Neural cell (in vitro differentiated cells): ENCODE data around the gene GRIN3A. TPM values are rescaled to one million over a fixed set of nuclear protein-coding genes. Genes with fewer than 3 reads are reported as not detected.

Source experiments
- H2AFZ ChIP-seq: fragments of 200-600, 300-800 bp; sonication (generic), shearing (Covaris generic); 2 replicates; pipeline ENCODE4 v1.6.0; 2014; ENCODE audit warnings: low read depth, mild to moderate bottlenecking, antibody characterized with exemption, low read length, moderate library complexity
- H3F3A ChIP-seq: fragments of 200-600 bp; shearing (Covaris generic); 2 replicates; pipeline ENCODE4 v1.6.1; 2016; ENCODE audit warnings: mild to moderate bottlenecking, moderate library complexity, mixed read lengths, antibody characterized with exemption, low read length; ENCODE audit not compliant: insufficient read depth, poor library complexity, severe bottlenecking
- H3K27ac ChIP-seq: fragments of 200-600, 300-800 bp; sonication (generic), shearing (Covaris generic); 2 replicates; pipeline ENCODE4 v1.5.1; 2014; ENCODE audit warnings: mild to moderate bottlenecking, low read length, moderate library complexity
- H3K27me3 ChIP-seq: fragments of 300-800, 200-600 bp; sonication (generic), shearing (Covaris generic); 2 replicates; pipeline ENCODE4 v1.6.0; 2014; ENCODE audit warnings: mild to moderate bottlenecking, low read depth, low read length, moderate library complexity; ENCODE audit not compliant: insufficient read depth
- H3K36me3 ChIP-seq: fragments of 300-800, 200-600 bp; sonication (generic), shearing (Covaris generic); 2 replicates; pipeline ENCODE4 v1.5.1; 2014; ENCODE audit warnings: mild to moderate bottlenecking, antibody characterized with exemption, low read length, moderate library complexity; ENCODE audit not compliant: insufficient read depth
- H3K4me2 ChIP-seq: fragments of 300-800, 200-600 bp; sonication (generic), shearing (Covaris generic); 2 replicates; pipeline ENCODE4 v1.6.0; 2014; ENCODE audit warnings: mild to moderate bottlenecking, low read length
- H3K4me3 ChIP-seq: fragments of 300-800, 200-600 bp; sonication (generic), shearing (Covaris generic); 2 replicates; pipeline ENCODE4 v1.5.1; 2014; ENCODE audit warnings: mild to moderate bottlenecking, low read length, moderate library complexity
- H3K79me2 ChIP-seq: fragments of 200-600 bp; shearing (Covaris generic); replicated peaks from 2 replicates; pipeline ENCODE4 v1.6.0; 2014; ENCODE audit warnings: mild to moderate bottlenecking, low read length, moderate library complexity; ENCODE audit not compliant: insufficient read depth
- H3K9ac ChIP-seq: fragments of 300-800, 200-600 bp; sonication (generic), shearing (Covaris generic); 2 replicates; pipeline ENCODE4 v1.6.1; 2016; ENCODE audit warnings: mild to moderate bottlenecking, low read length, mixed read lengths
- H3K9me2 ChIP-seq: fragments of 200-600 bp; shearing (Covaris generic); 2 replicates; pipeline ENCODE4 v1.6.1; 2016; ENCODE audit warnings: mild to moderate bottlenecking, low read length, mixed read lengths; ENCODE audit not compliant: insufficient read depth
- H3K9me3 ChIP-seq: fragments of 200-600, 300-800 bp; sonication (generic), shearing (Covaris generic); 2 replicates; pipeline ENCODE4 v1.6.1; 2016; ENCODE audit warnings: mild to moderate bottlenecking, mixed run types, low read length, moderate library complexity, mixed read lengths
- H4K20me1 ChIP-seq: fragments of 200-600 bp; shearing (Covaris generic); 2 replicates; pipeline ENCODE4 v1.6.1; 2016; ENCODE audit warnings: mild to moderate bottlenecking, mixed run types; ENCODE audit not compliant: insufficient read depth
- EP300 ChIP-seq: fragments of 450-650 bp; conservative IDR thresholded peaks from 2 replicates; pipeline ENCODE4 v1.6.1; 2014; ENCODE audit warnings: antibody characterized with exemption, mild to moderate bottlenecking, moderate library complexity; ENCODE audit not compliant: poor library complexity, severe bottlenecking
- EZH2 ChIP-seq: fragments of 200-600, 300-800 bp; shearing (Covaris generic), sonication (generic); IDR thresholded peaks from 2 replicates; pipeline ENCODE4 v1.6.1; 2014; ENCODE audit warnings: antibody characterized with exemption, low read length, borderline replicate concordance, mild to moderate bottlenecking; ENCODE audit not compliant: insufficient read depth, poor library complexity, severe bottlenecking
- MXI1 ChIP-seq: fragments of 450-650 bp; conservative IDR thresholded peaks from 2 replicates; pipeline ENCODE4 v1.6.1; 2014; ENCODE audit warnings: antibody characterized with exemption, mild to moderate bottlenecking; ENCODE audit not compliant: poor library complexity, severe bottlenecking
- POLR2AphosphoS5 ChIP-seq: IDR thresholded peaks from 2 replicates; pipeline ENCODE4 v1.6.1; 2012
- RAD21 ChIP-seq: fragments of 450-650 bp; conservative IDR thresholded peaks from 2 replicates; pipeline ENCODE4 v1.6.1; 2014; ENCODE audit warnings: antibody characterized with exemption, mild to moderate bottlenecking, moderate library complexity
- SMC3 ChIP-seq: fragments of 450-650 bp; conservative IDR thresholded peaks from 2 replicates; pipeline ENCODE4 v1.6.1; 2014; ENCODE audit warnings: antibody characterized with exemption, mild to moderate bottlenecking, moderate library complexity; ENCODE audit not compliant: poor library complexity
- TAF1 ChIP-seq: IDR thresholded peaks from 2 replicates; pipeline ENCODE4 v1.6.1; 2012; ENCODE audit warnings: low read depth
- polyA plus RNA-seq: library from polyadenylated mRNA; depleted of rRNA; stranded (reverse); fragments of >200 nt; gene quantifications from 2 replicates; pipeline ENCODE4 v1.2.3, GENCODE V29; 2014
- TF ChIP-seq, protein P1 (sequence below): IDR thresholded peaks from 2 replicates; pipeline ENCODE4 v1.6.1; 2012; ENCODE audit warnings: borderline replicate concordance
- TF ChIP-seq, protein P2 (sequence below): fragments of 450-650 bp; IDR thresholded peaks from 2 replicates; pipeline ENCODE4 v1.5.1; 2014; ENCODE audit warnings: antibody characterized with exemption, mild to moderate bottlenecking, moderate library complexity; ENCODE audit not compliant: poor library complexity, severe bottlenecking

GRIN3A gene
- polyA plus RNA-seq, 1 donor from 2014 or later: 0.59 TPM

DNA sequence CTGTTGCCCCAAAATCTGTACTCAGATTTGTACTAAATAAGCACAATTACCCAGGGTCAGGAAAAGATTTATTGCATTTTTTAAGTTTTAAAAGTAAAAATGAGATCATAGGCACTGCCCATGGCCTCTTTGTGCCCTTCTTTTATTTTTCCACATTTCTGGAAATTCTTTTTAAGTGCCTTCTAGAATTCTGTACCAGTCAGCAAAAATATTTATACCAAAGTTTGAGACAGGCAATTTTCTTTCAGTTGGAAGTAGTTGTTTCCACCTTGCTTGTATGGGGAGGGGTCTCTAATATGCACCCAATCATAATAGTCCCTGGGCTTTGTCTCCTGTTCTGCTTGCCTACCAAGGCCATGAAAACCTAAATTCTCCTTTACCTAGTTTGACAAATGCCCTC is 210.4 kb downstream of the GRIN3A start:
- Histone ChIP-seq H3K27me3 (no peaks in the 10 kb centered on the region), H3K79me2 (no peaks in the 10 kb centered on the region), H2AFZ (no peak overlapping the region), H3K27ac (no peak overlapping the region), H3K4me2 (no peak overlapping the region), H4K20me1 (no peaks in the 10 kb centered on the region), H3K9ac (no peak overlapping the region), H3K9me3 (no peaks in the 10 kb centered on the region), H3F3A (no peaks in the 10 kb centered on the region), H3K9me2 (no peaks in the 10 kb centered on the region), H3K4me3 (no peak overlapping the region), H3K36me3 (no peaks in the 10 kb centered on the region)
- TF ChIP-seq SMC3: no peak

DNA sequence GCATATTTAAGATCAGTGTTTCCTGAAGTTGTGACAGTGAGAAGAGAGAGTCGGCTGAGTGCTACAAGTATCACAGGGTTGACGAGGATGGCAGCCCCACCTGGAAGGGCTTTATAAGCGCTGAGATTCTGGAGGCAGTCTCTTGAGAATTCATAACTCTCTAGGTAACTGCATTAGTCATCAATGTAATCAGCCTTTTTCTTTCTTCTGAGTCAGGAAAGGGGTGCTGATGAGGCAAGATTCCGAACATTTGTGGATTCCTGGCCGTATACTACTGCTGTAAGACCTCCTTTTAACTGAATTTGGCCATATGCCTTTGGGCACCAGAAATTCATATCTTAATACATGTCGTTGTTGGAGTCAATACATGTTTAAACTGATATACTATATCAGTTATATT is 211.4 kb downstream of the GRIN3A start:
- H2AFZ ChIP-seq: no peak overlapping the region
- H3F3A ChIP-seq: no peaks in the 10 kb centered on the region
- TF ChIP-seq MXI1: no peak
- TF ChIP-seq TAF1: no peak
- TF ChIP-seq, protein P1, sequence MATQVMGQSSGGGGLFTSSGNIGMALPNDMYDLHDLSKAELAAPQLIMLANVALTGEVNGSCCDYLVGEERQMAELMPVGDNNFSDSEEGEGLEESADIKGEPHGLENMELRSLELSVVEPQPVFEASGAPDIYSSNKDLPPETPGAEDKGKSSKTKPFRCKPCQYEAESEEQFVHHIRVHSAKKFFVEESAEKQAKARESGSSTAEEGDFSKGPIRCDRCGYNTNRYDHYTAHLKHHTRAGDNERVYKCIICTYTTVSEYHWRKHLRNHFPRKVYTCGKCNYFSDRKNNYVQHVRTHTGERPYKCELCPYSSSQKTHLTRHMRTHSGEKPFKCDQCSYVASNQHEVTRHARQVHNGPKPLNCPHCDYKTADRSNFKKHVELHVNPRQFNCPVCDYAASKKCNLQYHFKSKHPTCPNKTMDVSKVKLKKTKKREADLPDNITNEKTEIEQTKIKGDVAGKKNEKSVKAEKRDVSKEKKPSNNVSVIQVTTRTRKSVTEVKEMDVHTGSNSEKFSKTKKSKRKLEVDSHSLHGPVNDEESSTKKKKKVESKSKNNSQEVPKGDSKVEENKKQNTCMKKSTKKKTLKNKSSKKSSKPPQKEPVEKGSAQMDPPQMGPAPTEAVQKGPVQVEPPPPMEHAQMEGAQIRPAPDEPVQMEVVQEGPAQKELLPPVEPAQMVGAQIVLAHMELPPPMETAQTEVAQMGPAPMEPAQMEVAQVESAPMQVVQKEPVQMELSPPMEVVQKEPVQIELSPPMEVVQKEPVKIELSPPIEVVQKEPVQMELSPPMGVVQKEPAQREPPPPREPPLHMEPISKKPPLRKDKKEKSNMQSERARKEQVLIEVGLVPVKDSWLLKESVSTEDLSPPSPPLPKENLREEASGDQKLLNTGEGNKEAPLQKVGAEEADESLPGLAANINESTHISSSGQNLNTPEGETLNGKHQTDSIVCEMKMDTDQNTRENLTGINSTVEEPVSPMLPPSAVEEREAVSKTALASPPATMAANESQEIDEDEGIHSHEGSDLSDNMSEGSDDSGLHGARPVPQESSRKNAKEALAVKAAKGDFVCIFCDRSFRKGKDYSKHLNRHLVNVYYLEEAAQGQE: no peak
- TF ChIP-seq RAD21: no peak
- TF ChIP-seq, protein P2, sequence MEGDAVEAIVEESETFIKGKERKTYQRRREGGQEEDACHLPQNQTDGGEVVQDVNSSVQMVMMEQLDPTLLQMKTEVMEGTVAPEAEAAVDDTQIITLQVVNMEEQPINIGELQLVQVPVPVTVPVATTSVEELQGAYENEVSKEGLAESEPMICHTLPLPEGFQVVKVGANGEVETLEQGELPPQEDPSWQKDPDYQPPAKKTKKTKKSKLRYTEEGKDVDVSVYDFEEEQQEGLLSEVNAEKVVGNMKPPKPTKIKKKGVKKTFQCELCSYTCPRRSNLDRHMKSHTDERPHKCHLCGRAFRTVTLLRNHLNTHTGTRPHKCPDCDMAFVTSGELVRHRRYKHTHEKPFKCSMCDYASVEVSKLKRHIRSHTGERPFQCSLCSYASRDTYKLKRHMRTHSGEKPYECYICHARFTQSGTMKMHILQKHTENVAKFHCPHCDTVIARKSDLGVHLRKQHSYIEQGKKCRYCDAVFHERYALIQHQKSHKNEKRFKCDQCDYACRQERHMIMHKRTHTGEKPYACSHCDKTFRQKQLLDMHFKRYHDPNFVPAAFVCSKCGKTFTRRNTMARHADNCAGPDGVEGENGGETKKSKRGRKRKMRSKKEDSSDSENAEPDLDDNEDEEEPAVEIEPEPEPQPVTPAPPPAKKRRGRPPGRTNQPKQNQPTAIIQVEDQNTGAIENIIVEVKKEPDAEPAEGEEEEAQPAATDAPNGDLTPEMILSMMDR: no peak
- TF ChIP-seq SMC3: no peak
- no peak for TF ChIP-seq EP300
- no peak for TF ChIP-seq POLR2AphosphoS5
- no peak for TF ChIP-seq EZH2
- H3K27me3 ChIP-seq: no peaks in the 10 kb centered on the region
- H3K9ac ChIP-seq: no peak overlapping the region
- H3K27ac ChIP-seq: no peak overlapping the region
- no peaks in the 10 kb centered on the region for H3K36me3 ChIP-seq
- H3K79me2 ChIP-seq: no peaks in the 10 kb centered on the region
- H3K9me3 ChIP-seq: no peaks in the 10 kb centered on the region
- H4K20me1 ChIP-seq: no peaks in the 10 kb centered on the region
- H3K4me3 ChIP-seq: no peak overlapping the region
- no peaks in the 10 kb centered on the region for H3K9me2 ChIP-seq
- no peak overlapping the region for H3K4me2 ChIP-seq

DNA sequence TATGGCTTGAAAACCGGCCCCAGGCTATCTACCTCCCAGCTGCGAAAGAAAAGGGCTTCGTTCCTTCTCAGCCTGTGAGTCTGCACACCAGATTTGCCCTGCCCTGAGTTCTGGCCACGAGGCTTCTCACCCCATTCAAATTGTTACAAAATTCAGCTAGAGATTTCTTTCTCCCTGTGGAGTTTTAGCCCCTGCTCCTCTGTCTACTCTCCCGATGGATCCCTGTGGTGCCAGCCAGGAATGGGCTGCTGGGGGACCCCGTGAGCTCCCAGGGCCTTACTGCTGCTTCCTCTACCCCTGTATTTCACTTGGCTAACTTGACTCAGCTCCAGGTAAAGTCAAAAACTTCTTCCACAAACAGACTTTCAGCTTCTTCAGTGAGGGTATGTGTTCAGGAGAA is 214.1 kb downstream of the GRIN3A start:
- no peaks in the 10 kb centered on the region for H3K27me3 ChIP-seq
- no peaks in the 10 kb centered on the region for H3K36me3 ChIP-seq
- TF ChIP-seq SMC3 (no peak), EZH2 (no peak), POLR2AphosphoS5 (no peak), MXI1 (no peak), RAD21 (no peak), TAF1 (no peak), EP300 (no peak)
- TF ChIP-seq, protein P2: no peak
- TF ChIP-seq, protein P1: no peak
- H3K9ac ChIP-seq: no peak overlapping the region
- no peaks in the 10 kb centered on the region for H4K20me1 ChIP-seq
- H3K27ac ChIP-seq: no peak overlapping the region
- no peak overlapping the region for H3K4me2 ChIP-seq
- no peaks in the 10 kb centered on the region for H3F3A ChIP-seq
- no peaks in the 10 kb centered on the region for H3K79me2 ChIP-seq
- H3K4me3 ChIP-seq: no peak overlapping the region
- no peaks in the 10 kb centered on the region for H3K9me3 ChIP-seq
- H3K9me2 ChIP-seq: no peaks in the 10 kb centered on the region
- no peak overlapping the region for H2AFZ ChIP-seq
